Gastrocnemius medialis (tissue), 4 donors: ENCODE results near the gene ERCC1. TPM values are rescaled to one million over a fixed set of nuclear protein-coding genes. Genes with fewer than 3 reads are reported as not detected.
A peak's percentile ranks its signal among the peaks of the same experiment; 100 is the strongest.

Source experiments
- ATAC-seq, 2 donors: fragments of 150-250 bp; one replicate each; pipeline ENCODE4 v1.9.1; 2016
- DNase-seq, 2 donors: peaks; one replicate each; pipeline ENCODE4 v3.0.0-alpha.2; 2019
- H3K27ac ChIP-seq, 4 donors: fragments of 200-600 bp; sonication (generic); 1 replicate in 1 of 4; 2 replicates in 3 of 4; pipeline ENCODE4 v1.5.1; 2016 to 2018; ENCODE audit warnings: mild to moderate bottlenecking in 2 of 4, moderate library complexity in 1 of 4
- H3K27me3 ChIP-seq, 3 donors: fragments of 200-600 bp; sonication (generic) in 2 of 3; 1 replicate in 1 of 3; 2 replicates in 2 of 3; pipeline versions ENCODE4 v1.5.1 to v1.6.0; 2016 to 2019; ENCODE audit warnings: mild to moderate bottlenecking in 1 of 3, moderate library complexity in 1 of 3
- H3K36me3 ChIP-seq, 2 donors: fragments of 200-600 bp; sonication (generic) in 1 of 2; one replicate each; pipeline ENCODE4 v1.5.1; 2017 to 2018
- H3K4me1 ChIP-seq, 2 donors: fragments of 200-600 bp; sonication (generic) in 1 of 2; one replicate each; pipeline ENCODE4 v1.5.1; 2016 to 2017; ENCODE audit warnings: mild to moderate bottlenecking in 2 of 2
- H3K4me3 ChIP-seq, 4 donors: fragments of 200-600 bp; sonication (generic) in 3 of 4; 1 replicate in 1 of 4; 2 replicates in 3 of 4; pipeline ENCODE4 v1.5.1; 2016 to 2019; ENCODE audit warnings: mild to moderate bottlenecking in 2 of 4
- H3K9me3 ChIP-seq, 3 donors: fragments of 200-600 bp; sonication (generic) in 2 of 3; 1 replicate in 1 of 3; 2 replicates in 2 of 3; pipeline ENCODE4 v1.5.1; 2016 to 2019
- POLR2A ChIP-seq, 2 donors: fragments of 450-650 bp; IDR thresholded peaks; one replicate each; pipeline ENCODE4 v1.6.1; 2017; ENCODE audit warnings: antibody characterized with exemption in 2 of 2, mild to moderate bottlenecking in 2 of 2, moderate library complexity in 2 of 2
- in situ Hi-C, 4 donors: fragments of 200-750 bp; cut with MboI; loops; one replicate each; pipeline versions ENCODE4 v1.15.0 to v1.8.0; 2017; ENCODE audit warnings: low sequenced_read_pairs in 4 of 4
- intact Hi-C: fragments of 100-400 bp; cut with DNase I; formaldehyde crosslinking; loops from one replicate; pipeline ENCODE4 v1.15.1; 2023; ENCODE audit warnings: low total_unique reads
- total RNA-seq, 4 donors: library from RNA; depleted of rRNA; stranded (reverse); fragments of >200 nt; gene quantifications; one replicate each; pipeline versions ENCODE4 v1.1.0 to v1.2.3, GENCODE V29; 2016
- TF ChIP-seq, protein P1 (sequence below), 5 experiments: fragments of 450-650 bp in 3 of 5; fragments of 200-600 bp in 2 of 5; sonication (generic) in 2 of 5; IDR thresholded peaks in 4 of 5; conservative IDR thresholded peaks in 1 of 5; 1 replicate in 4 of 5; 2 replicates in 1 of 5; pipeline ENCODE4 v1.5.1; 2016 to 2019; ENCODE audit warnings: antibody characterized with exemption in 5 of 5, mild to moderate bottlenecking in 3 of 5, moderate library complexity in 3 of 5

ERCC1 gene
- total RNA-seq, 4 donors from 2014 or later = 92.1 to 185 (median 103) TPM

DNA sequence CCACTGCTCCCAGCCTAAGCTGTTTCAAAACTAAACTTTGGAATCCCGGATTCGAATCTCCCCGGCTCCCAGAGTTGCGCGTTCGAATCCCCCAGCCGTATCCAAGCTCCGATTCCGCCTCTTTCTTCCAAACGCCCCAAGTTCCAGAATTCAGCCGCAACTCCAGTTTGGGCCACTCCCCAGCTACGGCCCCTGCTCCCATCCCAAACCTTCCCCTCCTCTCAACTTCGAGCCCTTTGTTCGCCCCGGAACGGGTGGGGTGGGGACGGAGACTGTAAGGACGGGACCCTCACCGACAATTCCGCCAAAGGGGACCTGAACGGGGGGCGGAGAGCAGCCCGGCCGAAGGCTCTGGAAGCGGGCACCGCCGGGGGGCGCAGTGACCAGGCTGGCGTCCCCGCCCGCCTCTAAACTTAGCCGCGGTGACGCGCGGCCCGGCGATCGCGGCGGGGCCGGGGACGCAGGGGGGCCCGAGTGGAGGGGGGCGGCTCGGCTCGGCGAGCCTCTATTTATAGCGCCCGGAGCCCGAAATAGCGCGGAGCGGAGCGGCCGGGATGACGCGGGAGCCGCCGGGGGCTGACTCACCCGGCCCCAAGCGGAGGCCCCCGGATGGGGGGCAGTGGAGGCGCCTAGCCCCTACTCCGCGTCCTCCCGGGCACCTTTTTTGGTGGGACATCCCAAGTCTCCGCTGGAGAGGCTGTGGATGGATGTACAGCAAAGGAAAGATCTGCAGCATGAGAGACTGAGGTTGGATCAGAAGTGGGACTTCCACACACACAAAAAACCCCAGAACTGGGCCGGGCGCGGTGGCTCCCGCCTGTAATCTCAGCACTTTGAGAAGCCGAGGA lies 4.9 kb upstream of the ERCC1 start:
- TF ChIP-seq, protein P1, sequence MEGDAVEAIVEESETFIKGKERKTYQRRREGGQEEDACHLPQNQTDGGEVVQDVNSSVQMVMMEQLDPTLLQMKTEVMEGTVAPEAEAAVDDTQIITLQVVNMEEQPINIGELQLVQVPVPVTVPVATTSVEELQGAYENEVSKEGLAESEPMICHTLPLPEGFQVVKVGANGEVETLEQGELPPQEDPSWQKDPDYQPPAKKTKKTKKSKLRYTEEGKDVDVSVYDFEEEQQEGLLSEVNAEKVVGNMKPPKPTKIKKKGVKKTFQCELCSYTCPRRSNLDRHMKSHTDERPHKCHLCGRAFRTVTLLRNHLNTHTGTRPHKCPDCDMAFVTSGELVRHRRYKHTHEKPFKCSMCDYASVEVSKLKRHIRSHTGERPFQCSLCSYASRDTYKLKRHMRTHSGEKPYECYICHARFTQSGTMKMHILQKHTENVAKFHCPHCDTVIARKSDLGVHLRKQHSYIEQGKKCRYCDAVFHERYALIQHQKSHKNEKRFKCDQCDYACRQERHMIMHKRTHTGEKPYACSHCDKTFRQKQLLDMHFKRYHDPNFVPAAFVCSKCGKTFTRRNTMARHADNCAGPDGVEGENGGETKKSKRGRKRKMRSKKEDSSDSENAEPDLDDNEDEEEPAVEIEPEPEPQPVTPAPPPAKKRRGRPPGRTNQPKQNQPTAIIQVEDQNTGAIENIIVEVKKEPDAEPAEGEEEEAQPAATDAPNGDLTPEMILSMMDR (IDR thresholded peaks at IDR 0.05 in 4 of 5, conservative IDR thresholded peaks at IDR 0.05 in 1 of 5) = peak; percentile 32 to 60 (median 51)
- TF ChIP-seq POLR2A (IDR thresholded peaks at IDR 0.05) = peak; percentile 67 to 81
- intact Hi-C loops = loop anchor here (2.0 to 10.0 kb wide), 4 partner anchors 14 to 286 kb away; partner anchors contain the start of gene OPA3
- in situ Hi-C loops = no loop called here
- no peaks in the 10 kb centered on the region for H3K9me3 ChIP-seq
- peaks cover 25 to 27% of the 10 kb centered on the region in 2 donors for H3K4me1 ChIP-seq
- H3K27ac ChIP-seq = peak overlapping the region; percentile 87 to 96 (median 92)
- ATAC-seq (peak; percentile 34 to 36), DNase-seq (peak; percentile 34 to 74)
- H3K27me3 ChIP-seq = no peaks in the 10 kb centered on the region
- no peaks in the 10 kb centered on the region for H3K36me3 ChIP-seq
- H3K4me3 ChIP-seq = peak overlapping the region; percentile 61 to 87 (median 62)

DNA sequence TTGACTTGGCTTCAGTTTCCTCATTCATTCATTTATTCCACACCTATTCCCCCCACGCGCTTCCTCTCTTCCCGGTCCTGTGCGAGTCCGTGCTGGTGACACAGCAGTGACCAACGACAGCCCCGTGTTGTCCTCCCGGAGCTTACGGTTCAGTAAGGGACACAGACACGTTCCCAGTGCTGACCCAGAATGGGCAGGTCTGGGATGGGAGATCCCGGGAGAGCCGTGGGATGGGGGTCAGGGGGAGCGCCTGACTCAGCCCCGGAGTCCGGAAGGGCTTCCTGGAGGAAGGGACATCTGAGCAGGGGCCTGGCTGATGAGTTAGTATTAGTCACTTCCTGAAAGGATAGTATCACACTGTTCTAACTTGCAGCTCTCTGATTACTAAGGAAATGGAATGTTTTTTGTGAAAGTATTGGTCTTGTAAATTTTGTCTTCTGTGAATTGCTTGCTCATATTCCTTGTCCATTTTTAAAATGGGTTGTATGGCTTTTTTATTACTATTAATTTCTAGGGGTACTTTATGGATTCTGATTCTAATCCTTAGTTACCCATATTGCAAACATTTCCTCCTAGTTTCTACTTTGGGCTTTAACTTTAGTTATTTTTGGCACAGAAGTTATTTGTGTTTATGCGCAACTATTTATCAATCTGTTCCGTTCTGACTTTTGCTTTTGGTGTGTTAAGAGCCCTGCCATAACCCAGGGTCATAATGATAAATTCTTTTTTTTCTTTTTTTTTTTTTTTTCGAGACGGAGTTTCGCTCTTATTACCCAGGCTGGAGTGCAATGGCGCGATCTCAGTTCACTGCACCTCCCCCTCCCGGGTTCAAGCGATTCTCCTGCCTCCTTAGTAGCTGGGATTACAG lies 708 bp upstream of the ERCC1 start:
- H3K4me1 ChIP-seq = peaks cover 30 to 31% of the 10 kb centered on the region in 2 donors

DNA sequence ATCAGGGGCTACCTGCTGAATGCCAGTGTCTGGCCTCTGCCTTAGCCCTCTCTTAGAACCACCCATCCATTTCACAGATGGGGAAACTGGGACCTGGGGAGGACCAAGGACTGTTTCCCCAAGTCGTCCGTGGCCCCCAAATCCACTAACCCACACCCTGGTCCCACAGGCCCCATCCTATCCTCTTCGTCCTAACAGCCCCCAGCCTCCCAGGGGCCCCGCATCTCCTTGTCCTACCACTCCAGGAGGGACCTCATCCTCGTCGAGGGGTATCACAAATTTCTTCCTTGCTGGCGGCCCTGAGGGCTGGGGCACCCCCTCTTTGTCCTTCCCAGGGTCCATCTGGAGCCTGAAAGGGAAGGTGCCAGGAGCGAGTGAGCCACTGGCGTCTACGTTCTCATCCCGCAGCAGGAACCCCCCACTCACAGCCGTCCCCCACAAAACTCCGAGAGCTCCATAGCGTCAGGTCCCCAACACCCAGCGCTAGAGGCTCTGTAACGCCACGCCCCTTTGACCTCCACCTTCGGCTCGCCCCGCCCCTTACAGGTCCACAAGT lies 606 bp downstream of the ERCC1 start:
- intact Hi-C loops (loop anchor here (2.0 to 10.0 kb wide), 3 partner anchors 16 to 292 kb away; partner anchors contain the start of gene POLR1G), in situ Hi-C loops (no loop called here)
- Histone ChIP-seq H3K4me1 (peaks cover 25 to 27% of the 10 kb centered on the region in 2 donors), H3K27ac (peak overlapping the region; percentile 86 to 96 (median 92)), H3K27me3 (no peaks in the 10 kb centered on the region), H3K9me3 (no peaks in the 10 kb centered on the region), H3K4me3 (peak overlapping the region; percentile 65 to 89 (median 78)), H3K36me3 (peaks cover 0 to 15% of the 10 kb centered on the region in 2 donors)
- DNase-seq (no peak), ATAC-seq (no peak)
- TF ChIP-seq, protein P1 (IDR thresholded peaks at IDR 0.05 in 4 of 5, conservative IDR thresholded peaks at IDR 0.05 in 1 of 5) = no peak
- TF ChIP-seq POLR2A (IDR thresholded peaks at IDR 0.05) = no peak

More for the DNA sequence above, 708 bp upstream of the ERCC1 start:
- H3K27me3 ChIP-seq = no peaks in the 10 kb centered on the region
- H3K36me3 ChIP-seq = peaks cover 0 to 6% of the 10 kb centered on the region in 2 donors
- intact Hi-C loops = loop anchor here (5.0 to 10.0 kb wide), 3 partner anchors 117 to 290 kb away; partner anchors contain the start of gene OPA3
- peak overlapping the region; percentile 86 to 96 (median 92) for H3K27ac ChIP-seq
- TF ChIP-seq, protein P1 (IDR thresholded peaks at IDR 0.05 in 4 of 5, conservative IDR thresholded peaks at IDR 0.05 in 1 of 5) = no peak
- no peak for TF ChIP-seq POLR2A (IDR thresholded peaks at IDR 0.05)
- peak overlapping the region; percentile 65 to 89 (median 78) for H3K4me3 ChIP-seq
- DNase-seq (peak; percentile 61 to 68), ATAC-seq (peak; percentile 68 to 78)
- H3K9me3 ChIP-seq = no peaks in the 10 kb centered on the region
- in situ Hi-C loops = no loop called here

DNA sequence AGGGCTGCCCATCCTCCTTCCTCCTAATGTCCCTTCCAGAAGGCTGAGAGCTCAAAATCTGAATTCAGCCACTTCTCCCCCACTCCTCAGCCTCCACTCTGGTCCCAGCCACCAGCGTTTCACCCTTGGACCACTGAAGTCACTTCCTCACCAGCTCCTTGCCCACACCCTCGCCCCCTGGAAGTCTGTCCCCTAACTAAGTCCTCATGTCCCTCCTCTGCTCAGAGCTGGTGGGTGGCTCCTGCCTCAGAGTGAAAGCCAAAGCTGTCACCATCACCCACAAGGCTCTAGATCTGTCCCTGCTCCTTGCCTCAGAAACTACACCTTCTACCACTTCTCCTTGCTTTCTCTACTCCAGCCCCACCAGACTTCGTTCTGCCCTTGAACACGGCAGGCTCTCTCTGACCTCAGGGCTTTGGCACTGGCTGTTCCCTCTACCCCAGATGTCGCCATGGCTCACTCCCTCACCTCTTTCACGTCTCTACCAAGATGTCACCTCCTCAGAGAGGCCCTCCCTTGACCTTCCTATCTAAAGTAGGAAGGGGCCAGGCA lies 1.7 kb downstream of the ERCC1 start:
- H3K36me3 ChIP-seq = peaks cover 0 to 26% of the 10 kb centered on the region in 2 donors
- in situ Hi-C loops (no loop called here), intact Hi-C loops (loop anchor here (2.0 to 10.0 kb wide), 3 partner anchors 15 to 293 kb away; partner anchors contain the start of gene POLR1G)
- no peak for ATAC-seq
- no peak for TF ChIP-seq POLR2A (IDR thresholded peaks at IDR 0.05)
- TF ChIP-seq, protein P1 (IDR thresholded peaks at IDR 0.05 in 4 of 5, conservative IDR thresholded peaks at IDR 0.05 in 1 of 5) = no peak
- H3K27me3 ChIP-seq = no peaks in the 10 kb centered on the region
- H3K4me3 ChIP-seq = no peak overlapping the region
- no peak for DNase-seq
- H3K9me3 ChIP-seq = no peaks in the 10 kb centered on the region
- no peak overlapping the region for H3K27ac ChIP-seq
- peaks cover 21 to 22% of the 10 kb centered on the region in 2 donors for H3K4me1 ChIP-seq
